RPMI7951 (cell line): ENCODE results near the gene L3MBTL4. TPM values are rescaled to one million over a fixed set of nuclear protein-coding genes. Genes with fewer than 3 reads are reported as not detected.
"Not testable (repeated sequence)": the region's sequence is repeated elsewhere in the genome, so short reads cannot be mapped to it uniquely, and the experiment has no call there.

Source experiments
- DNase-seq: peaks from one replicate; pipeline ENCODE4 v3.0.0-alpha.2; 2012; ENCODE audit warnings: low read depth
- total RNA-seq: library from RNA; depleted of rRNA; stranded (reverse); fragments of >200 nt; shearing (Covaris generic); gene quantifications from 2 replicates; pipeline ENCODE4 v1.2.3, GENCODE V29; 2014

L3MBTL4 gene
- total RNA-seq, 1 experiment from 2014 or later: under 0.01 TPM

DNA sequence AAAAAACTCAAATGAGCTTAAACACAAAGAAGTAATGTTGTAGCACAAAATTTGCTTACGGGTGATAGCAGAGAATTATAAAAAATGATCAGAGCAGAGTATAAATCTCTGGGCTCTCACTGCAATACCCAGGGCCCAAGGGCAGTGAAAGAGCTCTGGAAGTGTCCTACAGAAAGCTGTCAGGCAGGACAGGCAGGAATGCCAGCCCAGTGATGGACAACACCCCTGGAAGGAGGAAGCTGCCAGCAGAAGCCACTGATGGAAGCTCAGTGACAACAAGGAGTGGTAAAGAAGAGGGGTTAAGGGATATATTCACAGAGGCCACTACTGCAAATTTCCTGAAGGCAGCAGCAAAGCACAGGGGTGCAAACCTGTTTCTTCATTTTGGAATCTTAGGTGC is 214.9 kb downstream of the L3MBTL4 start:
- DNase-seq: no peak

DNA sequence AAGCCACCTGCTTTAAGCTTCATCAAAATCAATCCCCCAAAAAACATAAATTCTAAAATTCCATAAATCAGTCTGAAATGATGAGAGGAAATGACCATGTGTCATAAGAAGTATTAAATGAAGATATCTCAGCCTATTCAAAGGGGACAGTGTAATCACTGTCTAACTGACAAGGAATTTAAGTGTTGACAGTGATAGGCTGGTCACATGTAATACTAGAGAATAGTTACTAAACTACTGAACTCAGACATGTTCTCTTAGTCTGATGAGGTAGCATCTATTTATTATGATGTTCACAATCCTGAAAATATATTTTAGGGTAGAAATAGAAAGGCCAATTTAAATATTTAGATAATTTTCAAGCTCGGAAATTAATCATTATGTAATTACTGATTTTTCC is 216.1 kb downstream of the L3MBTL4 start:
- DNase-seq: no peak

DNA sequence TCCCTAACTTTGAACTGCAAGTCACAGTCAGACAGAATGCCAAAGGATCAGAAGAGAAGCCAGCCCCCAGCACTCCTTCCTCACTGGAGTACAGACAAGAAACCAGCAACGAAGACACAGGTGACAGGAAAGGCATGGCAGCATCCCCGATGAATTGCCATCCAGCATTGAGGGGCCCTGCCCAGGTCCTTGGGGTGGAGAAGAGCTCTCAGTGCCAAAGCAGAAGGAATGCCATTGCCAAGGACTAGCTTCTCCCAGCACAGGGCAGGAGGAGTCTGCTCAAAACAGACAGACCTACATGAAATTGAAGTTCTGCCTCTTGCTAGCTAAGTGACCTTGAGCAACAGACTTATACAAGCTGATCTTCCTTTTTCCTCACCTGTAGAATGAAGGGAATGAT is 220.1 kb downstream of the L3MBTL4 start:
- no peak for DNase-seq

DNA sequence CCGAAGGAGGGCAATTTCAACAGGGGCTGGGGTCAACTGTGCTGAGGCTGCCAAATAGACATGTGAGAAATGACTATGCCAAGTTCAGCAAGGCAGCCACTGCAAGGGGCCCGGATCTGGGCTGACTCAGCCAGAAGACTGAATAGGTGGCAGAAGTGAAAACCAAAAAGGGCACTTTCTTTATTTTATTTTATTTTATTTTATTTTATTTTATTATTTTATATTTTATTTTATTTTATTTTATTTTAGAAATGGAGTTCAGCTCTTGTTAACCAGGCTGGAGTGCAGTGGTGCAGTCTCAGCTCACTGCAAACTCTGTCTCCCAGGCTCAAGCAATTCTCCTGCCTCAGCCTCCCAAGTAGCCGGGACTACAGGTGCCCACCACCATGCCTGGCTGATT is 228.9 kb downstream of the L3MBTL4 start:
- not testable (repeated sequence) for DNase-seq

DNA sequence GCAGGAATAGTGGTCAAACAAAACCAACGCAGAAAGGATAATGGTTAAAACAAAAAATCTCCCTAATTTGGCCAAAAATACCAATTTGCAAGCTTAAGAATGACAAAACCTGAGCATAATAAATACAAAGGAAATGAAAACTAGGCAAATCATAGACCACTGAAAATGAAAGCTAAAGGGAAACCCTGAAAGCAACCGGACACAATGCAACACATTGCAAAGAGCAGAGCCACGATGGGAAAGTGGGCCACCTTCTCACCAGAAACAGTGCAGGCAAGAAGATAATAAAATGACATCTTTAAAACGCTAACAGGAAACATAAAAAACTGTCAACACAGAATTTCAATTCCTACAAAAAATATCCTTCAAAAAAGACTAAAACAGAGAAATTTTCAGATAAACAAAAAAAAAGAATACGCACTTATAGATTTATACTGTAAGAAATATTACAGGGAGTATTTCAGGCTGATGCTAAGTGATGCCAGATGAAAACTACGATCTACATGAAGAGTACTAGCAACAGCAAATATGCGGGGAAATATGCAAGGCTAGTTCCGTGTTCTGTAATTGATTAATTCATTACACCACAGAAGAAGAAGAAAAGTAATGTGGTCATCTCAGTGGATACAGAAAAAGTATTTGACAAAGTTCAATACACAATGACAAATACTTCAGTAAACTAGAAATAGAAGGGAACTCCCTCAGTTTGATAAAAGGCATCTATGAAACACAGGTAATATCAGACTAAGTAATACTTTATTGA is 239.5 kb downstream of the L3MBTL4 start:
- no peak for DNase-seq

DNA sequence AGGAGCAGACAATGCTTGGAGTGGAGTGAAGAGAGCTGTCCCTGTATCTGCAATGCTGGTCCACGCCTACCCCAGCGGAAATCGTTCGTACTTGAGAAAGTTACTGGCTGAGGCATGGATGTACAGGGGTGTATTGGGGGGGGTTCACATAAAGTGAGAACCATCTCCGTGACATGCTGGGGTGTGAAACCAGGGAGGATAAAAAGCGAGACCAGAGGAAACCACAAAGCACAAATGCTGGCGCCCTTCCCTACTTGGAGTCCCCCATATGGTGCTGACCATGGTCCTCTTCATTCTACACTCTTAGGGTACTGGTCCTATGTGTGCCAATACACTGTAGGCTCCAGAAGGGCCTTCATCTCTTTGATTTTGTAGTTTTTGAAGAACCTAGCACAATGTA is 244.1 kb downstream of the L3MBTL4 start:
- DNase-seq: no peak

DNA sequence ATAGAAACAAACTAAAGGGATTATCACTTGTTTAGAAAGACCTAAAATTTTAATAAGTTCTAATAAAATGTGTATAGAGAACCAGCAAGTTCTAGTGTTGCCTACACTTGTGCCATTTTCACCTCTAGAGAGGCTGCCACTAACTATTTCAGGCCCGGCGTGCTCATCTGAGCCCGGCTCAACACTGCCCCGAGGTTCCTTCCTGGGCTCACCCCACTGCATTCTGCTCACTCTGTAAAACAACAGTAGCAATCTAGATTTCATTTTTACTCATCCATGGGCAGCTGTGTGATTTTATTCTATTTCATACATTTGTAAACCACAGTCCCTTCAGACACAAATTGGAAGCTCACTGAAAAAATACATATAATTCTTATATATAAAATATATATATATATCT is 253.2 kb downstream of the L3MBTL4 start:
- DNase-seq: no peak

DNA sequence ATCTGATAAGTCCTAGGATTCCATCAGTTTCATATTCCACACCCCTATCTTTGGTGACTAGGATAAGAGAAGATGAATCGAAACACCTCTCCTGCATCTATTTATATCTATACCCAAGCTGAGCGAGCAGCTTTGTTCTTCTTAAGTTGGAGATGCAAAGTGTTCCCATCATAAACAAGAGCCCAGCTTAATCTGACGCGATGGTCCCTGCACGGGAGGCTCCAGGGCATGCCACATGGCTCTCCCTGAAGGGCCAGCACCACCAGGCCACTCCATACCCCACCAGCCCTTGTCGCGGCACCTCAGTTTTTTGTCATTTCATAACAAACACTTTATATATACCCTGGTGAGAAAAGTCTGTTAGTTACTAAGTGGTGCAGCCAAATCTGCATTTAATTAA is 255.3 kb downstream of the L3MBTL4 start:
- no peak for DNase-seq

DNA sequence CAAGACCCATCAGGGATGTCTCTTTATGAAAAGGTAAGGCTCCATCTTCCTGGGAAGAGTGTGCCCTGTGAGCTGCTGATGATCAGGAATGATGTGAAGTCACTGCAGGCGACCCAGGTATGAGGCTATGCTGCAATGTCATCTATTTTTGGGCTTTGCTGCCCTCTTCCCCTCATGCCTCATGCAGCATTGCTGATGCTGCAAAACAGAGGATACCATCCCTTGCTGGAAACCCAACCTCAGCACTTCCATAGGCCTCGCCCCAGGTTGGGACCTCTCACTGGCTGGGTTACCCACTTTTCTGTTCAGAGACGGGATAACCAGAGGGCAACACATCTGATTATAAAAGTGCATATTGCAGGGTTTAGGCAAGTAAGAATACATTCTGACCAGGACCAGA is 255.8 kb downstream of the L3MBTL4 start:
- DNase-seq: no peak

DNA sequence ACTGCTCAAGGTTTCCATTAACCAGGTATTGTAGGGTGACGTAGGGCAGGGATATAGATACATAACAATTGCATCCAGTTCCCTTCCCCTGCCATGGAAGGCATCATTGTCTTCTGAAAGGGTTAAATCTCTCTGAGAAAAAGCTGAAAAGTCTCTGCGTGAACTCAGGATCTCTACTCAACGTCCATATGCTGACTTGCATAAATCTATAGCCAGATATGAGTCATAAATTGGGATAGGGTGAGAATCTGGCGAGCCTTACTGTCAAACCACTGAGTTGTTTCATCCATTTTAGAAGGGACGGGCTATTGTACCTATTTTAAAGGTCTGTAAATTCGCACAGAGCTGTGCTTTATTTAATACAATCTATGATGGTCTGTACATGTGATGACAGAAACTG is 258.3 kb downstream of the L3MBTL4 start:
- DNase-seq: no peak

DNA sequence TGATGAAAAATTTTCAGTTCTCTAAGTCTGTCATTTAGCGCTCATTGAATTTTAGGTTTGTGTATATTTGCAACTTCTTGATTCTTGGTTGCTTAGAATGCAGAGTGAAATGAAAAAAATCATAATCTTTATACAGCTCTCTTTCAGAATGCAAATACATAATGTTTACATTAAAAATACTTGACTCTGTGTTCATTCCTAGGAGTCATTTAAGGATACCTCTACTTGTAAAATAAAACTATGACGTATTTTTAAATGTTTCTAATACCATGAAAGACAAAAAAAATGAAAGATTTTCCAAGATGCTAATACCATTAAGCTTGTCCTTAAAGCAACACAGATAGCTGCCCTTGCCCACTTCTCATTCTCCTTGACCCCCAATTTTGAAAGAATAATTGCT is 259.0 kb downstream of the L3MBTL4 start:
- no peak for DNase-seq

DNA sequence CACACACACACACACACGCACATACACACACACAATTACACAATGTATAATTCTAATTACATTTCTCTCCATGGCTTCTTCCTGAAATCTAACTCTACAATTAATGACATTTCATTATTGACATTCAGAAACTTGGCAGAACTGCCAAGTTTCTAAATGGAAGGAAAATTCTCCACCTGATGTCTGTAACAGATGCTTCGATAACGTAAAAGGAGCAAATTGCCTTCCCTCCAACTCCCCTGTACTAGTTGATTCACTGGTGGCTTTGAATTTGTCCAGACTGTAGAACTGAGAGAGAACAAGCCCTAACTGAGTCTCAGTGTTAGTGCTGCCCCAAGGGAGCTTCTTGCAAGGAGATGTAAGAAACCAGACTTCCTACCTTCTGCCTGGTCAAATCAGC is 264.3 kb downstream of the L3MBTL4 start:
- DNase-seq: no peak

DNA sequence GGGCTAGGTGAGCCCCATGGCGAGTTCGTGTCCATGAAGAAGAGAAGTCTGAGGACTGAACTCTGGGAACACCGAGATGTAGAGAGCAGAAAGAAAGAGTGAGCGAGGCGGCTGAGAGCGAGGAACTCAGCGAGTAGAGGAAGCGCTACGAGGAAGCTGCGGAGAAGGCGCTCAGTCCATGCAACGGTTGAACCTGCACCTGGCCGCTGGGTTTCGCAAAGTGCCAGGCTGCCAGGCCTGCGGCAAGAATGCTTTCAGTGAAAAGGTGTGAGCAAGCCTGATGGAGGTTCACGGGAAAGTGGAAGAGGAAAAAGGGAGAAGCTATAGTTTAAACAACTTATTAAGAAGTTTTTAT is 268.4 kb downstream of the L3MBTL4 start:
- no peak for DNase-seq

DNA sequence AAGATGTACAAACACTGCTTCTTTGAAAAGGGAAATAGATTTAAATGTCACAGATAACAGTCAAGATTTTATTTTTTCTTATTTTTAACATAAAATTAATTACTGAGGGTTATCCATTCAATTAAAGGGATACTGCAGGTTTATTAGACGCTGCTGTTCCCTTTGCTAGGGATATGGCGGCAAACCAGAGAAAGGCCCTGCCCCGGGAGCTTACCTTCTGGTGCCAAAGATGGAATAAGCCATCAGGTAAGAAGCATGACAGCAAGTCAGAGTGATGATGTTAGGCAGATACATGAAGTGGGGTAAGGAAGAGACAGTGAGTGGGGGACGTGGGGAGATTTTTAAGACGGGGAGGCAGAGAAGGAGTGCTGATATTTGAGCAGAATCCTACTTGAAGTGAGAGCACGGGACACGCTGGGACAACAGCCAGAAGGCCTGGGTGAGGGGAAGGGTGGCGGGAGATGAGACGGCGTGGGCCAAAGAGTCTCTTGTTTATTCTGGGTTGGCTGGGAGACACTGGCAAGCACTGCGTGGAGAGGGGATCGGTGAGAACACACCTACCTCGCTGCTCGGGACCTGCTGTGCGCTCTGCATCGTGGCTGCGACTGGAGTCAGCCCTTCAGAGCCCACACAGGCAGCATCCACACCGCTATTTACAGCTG is 268.9 kb downstream of the L3MBTL4 start:
- DNase-seq: no peak

DNA sequence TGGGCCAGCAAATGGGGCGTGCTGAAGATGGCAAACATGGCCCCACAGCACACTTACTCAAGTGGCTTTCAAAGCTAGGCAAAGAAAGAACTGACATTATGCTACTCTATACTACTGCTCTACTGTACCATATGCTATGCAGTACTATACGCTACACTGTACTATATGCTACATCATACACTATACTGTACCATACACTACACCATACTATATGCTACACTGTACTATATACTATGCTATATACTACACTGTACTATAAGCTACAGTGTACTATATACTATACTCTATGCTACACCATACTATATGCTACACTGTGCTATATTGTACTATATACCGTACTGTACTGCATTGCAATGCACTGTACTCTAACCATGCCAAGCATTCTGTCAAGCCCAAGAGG is 275.7 kb downstream of the L3MBTL4 start:
- DNase-seq: no peak

DNA sequence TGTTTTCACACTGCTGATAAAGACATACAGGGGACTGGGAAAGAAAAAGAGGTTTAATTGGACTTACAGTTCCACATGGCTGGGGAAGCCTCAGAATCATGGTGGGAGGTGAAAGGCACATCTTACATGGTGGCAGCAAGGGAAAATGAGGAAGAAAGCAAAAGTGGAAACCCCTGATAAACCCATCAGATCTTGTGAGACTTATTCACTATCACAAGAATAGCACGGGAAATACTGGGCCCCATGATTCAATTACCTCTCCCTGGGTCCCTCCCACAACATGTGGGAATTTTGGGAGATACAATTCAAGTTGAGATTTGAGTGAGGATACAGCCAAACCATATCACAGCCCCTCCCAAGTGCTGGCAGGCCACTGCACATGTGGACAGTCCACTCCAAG is 278.8 kb downstream of the L3MBTL4 start:
- not testable (repeated sequence) for DNase-seq

DNA sequence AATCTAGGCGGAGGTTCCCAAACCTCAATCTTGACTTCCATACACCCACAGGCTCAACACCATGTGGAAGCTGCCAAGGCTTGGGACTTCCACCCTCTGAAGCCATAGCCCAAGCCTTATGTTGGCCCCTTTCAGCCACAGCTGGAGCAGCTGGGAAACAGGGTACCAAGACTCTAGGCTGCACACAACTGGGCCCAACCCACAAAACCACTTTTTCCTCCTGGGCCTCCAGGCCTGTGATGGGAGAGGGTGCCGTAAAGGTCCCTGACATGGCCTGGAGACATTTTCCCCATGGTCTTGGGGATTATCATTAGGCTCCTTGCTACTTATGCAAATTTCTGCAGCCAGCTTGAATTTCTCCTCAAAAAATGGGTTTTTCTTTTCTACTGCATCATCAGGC is 279.7 kb downstream of the L3MBTL4 start:
- DNase-seq: not testable (repeated sequence)

DNA sequence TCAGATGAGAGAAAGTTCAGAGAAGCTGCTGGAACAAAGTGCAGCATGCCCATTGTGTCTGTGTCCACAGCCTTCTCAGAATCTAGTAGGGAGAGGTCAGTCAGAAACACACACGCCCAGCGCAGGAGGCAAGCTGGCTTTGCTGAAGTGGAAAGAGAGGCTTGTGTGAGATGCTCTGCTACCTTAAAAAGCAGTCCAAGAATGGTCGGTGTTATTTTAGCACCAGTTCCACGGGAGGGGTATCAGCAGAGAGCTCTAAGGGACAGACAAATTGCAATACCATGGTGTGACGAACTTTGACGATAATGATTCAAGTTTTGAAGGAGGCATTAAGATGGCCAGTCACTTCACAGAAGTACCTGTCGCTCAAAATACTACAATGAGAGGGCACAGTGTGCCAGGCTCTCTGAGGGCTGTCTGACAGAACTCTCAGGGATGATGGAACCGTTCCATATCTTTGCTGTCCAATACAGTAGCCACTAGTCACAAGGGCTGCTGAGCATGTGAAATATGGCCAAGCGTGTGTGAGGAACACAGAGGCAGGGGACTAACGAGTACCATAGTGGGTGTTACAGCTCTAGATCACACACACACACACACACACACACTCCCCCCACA is 281.9 kb downstream of the L3MBTL4 start:
- DNase-seq: no peak

DNA sequence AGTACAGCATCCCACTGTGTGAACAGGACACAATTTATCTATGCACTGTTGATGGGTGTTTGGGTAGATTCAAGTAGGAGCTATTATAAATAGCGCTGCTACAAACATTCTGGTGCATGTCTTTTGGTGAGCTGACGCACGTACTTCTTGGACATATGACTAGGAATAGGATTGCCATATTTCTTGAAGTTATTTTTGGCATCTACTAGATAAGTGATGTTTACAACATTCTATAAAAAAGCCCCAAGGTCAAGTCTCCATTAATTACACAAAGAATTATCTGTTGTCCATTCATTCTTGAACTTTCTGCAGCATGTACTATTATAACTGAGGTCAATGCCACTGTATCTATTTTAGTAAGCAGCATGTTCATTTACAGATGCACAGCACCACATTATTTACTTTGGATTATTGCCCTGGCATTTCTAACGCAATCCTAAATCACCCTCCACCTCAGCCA is 293.9 kb downstream of the L3MBTL4 start:
- no peak for DNase-seq

DNA sequence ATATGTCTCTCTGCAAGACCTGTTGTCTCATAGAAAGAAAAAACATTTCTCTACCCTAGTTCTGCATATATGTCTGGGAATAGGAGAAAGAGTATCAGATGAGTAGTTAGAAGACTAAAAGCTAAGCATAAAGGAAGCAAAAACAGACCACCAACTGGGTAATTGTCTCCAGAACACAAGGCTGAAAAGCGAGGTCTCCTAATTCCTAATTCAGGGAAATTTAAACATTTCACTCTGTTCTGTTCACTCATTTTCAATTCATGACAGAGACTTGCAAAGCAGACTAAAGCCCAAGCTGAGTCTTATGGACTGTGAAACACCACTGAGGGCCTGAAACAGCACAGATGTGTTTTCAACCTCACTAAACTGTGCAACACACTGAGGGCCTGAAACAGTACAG is 294.9 kb downstream of the L3MBTL4 start:
- DNase-seq: no peak

DNA sequence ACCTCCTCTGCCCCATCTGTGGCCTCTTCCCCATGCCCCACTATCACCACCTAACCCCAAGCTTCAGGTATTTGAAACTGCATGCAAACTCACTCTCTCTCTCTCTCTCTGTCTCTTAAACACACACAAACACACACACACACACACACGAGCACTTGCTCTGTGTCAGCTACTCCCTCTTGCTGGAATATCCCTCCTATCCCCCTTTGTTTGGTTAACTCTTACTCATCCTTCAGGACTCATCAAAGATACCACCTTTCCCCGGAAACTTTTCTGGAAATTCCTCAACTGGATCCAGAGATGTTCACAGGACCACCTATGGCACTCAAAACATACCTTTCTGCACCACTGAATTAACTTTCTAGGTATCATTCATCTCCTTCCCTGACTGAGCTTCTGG is 296.6 kb downstream of the L3MBTL4 start:
- no peak for DNase-seq

DNA sequence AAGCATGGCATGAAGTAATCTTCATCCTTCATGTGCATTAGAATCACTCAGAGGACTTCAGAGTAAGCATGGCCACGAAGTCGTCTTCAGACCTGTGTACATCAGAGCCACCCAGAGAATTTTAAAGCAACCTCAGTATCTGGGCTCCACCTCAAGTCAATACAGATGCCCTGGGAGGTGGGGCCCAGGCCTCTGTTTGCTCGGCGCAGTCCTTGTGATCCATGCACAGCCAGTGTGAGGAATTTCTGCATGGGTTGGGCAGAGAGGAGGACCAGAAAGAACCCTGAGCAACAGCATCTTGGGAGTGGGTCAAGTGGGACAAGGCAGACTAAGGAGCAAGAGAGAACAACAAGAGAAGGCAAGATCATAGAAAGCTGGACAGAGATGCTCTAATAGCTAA is 299.0 kb downstream of the L3MBTL4 start:
- no peak for DNase-seq

DNA sequence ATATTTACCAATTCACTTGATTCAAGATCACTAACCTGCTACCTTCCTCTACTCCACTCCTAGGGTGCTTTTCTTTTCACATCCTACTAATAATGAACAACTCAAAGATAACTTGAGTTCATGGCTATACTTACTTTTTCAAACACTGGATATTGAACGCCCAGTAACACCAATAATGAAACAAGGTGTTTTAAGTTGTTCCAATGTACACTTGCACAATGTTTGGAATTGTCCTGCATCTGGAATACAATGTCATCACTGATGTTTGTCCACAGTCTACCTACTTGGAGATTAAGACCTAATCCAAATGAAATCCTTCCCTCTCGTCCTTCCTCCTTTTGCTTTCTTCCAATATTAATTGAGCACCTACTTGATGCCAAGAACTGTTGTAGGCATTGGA is 301.1 kb downstream of the L3MBTL4 start:
- no peak for DNase-seq
